H1 (cell line): Measurements from ENCODE around the gene WNK3.

Experiments used
- JUND ChIP-seq: IDR thresholded peaks from 2 replicates; pipeline ENCODE4 v1.6.1; 2011; ENCODE audit warnings: mild to moderate bottlenecking, improper control_type of control experiment, low read length
- RFX5 ChIP-seq: IDR thresholded peaks from 2 replicates; pipeline ENCODE4 v1.6.1; 2011; ENCODE audit warnings: low read depth, low read length, improper control_type of control experiment, borderline replicate concordance
- TAF1 ChIP-seq: IDR thresholded peaks from 2 replicates; pipeline ENCODE4 v1.6.1; 2011; ENCODE audit warnings: mild to moderate bottlenecking, low read depth, low read length
- YY1 ChIP-seq: IDR thresholded peaks from 2 replicates; pipeline ENCODE4 v1.6.1; 2011; ENCODE audit warnings: low read depth, mild to moderate bottlenecking, low read length
- TF ChIP-seq, protein P1 (sequence below), 3 experiments: IDR thresholded peaks; 1 replicate in 2 of 3; 2 replicates in 1 of 3; pipeline versions ENCODE4 v1.5.1 to v1.6.1; 2011; ENCODE audit warnings: low read length in 3 of 3, mild to moderate bottlenecking in 3 of 3, inconsistent platforms in 2 of 3, low read depth in 1 of 3, moderate library complexity in 1 of 3; ENCODE audit not compliant: insufficient read depth in 1 of 3; ENCODE audit errors: control extremely low read depth in 1 of 3

- no peak for TF ChIP-seq JUND
- TF ChIP-seq, protein P1, sequence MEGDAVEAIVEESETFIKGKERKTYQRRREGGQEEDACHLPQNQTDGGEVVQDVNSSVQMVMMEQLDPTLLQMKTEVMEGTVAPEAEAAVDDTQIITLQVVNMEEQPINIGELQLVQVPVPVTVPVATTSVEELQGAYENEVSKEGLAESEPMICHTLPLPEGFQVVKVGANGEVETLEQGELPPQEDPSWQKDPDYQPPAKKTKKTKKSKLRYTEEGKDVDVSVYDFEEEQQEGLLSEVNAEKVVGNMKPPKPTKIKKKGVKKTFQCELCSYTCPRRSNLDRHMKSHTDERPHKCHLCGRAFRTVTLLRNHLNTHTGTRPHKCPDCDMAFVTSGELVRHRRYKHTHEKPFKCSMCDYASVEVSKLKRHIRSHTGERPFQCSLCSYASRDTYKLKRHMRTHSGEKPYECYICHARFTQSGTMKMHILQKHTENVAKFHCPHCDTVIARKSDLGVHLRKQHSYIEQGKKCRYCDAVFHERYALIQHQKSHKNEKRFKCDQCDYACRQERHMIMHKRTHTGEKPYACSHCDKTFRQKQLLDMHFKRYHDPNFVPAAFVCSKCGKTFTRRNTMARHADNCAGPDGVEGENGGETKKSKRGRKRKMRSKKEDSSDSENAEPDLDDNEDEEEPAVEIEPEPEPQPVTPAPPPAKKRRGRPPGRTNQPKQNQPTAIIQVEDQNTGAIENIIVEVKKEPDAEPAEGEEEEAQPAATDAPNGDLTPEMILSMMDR (IDR thresholded peaks at IDR 0.05; ENCODE audit: control extremely low read depth in 1 of 3, insufficient read depth in 1 of 3, low read depth in 1 of 3, low read length in 3 of 3): no peak
- TF ChIP-seq YY1: no peak
- TF ChIP-seq RFX5: no peak
- TF ChIP-seq TAF1: no peak
These were observed 69.6 kb downstream of the WNK3 start for GRCh38 chrX:54288277-54288676.
